ENCODE data around the gene PNMA6F.
"Not testable (repeated sequence)": the region's sequence is repeated elsewhere in the genome, so short reads cannot be mapped to it uniquely, and the experiment has no call there.

PNMA6F gene

DNA sequence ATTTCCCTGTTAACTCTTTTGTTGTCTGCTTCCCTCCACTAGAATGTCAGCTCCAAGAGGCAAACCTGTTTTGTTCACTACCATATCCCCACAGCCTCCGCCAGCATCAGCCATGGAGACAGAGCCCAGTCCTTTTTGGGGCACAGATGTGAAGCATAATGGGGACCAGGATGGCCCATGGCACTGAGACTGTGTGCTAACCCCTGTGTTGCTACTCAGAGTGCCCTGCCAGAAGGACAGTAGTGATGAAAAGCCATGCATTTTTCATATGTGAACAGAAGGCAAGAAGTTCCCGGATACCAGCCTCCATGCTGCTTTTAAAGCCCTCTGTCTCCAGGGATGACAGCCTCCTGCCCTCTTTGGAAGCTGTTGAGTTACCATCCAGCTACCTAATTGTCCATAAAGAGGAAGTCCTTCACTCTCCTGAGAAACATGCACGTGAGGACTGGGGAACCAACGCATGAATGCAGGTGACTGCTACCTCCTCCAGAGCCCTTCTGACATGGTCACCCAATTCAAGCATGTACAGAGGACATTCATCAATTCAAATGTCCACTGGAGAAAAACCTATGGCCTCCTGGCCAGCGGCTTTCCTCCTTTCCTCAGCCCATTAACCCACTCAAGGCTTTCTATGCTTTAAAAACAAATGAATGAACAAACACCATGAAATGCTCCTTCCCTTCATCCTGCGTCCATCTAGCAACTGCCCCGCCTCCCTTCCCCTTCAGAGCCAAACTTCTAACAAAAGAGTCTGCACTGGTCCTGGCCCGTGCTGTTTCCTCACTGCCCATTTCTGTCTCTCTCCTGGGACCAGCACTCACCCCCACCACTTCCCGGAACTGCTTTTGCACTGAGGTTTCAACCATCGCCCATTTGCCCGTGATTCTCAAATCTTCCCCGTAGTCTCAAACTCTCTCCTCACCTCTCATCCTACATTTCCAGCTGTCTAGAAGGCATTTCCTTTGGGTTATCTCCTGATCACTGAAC lies 18.0 kb downstream of the PNMA6F start:
- DNase-seq (ENCODE audit: low read depth in 3 of 3, low spot score in 1 of 3), result no peak

DNA sequence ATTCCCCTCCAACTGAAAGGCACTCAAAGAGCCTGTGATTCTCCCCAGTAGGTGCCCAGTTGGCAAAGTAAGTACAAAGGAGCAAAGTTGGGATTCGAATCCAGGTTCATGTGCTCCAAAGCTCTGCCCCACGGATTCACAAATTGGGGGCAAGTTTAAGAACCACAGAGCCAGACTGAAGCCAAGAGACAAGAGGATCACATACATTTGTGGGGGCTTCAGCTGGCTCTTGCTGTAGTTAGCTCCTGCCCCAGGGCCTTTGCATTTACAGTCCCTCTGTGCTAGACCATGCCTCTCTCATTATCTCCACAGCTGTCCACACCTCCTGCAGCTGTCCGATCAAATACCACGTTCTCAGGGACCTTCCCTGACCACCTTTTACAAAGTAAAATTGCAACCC lies 18.8 kb downstream of the PNMA6F start:
- no peak for DNase-seq (ENCODE audit: low read depth in 3 of 3, low spot score in 1 of 3)

DNA sequence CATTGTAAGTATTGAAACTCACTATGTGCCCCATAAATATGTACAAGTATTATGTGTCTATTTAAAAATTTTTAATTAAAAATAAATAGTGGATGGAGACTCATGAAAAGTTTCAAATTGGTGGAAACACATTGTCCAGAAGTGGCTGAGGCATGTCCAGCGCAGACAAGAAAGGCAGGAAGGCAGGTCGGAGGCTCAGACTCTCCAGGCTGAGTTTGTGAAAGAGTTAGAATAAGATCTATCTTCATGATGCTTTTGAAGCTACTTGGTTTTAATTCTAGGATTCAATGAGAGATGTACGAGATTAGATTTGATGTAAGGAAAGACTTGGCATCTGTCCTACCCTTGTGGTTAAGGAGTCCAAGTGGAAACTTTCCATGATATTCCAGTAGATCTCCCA lies 19.8 kb downstream of the PNMA6F start:
- DNase-seq (ENCODE audit: low read depth in 3 of 3, low spot score in 1 of 3), result no peak

DNA sequence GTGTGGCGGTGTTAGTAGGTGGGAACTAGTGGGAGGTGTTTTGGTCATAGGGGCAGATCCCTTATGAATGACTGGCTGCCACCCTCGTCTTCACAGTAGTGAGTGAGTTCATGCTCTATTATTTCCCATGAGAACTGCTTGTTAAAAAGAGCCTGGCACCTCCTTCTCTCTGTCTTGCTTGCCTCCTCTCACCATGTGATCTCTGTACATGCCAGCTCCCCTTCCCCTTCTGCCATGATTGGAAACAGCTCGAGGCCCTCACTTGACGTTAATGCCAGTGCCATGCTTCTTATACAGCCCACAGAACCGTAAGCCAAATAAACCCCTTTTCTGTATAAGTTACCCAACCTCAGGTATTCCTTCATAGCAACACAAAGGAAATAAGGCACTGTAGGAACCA lies 21.7 kb downstream of the PNMA6F start:
- DNase-seq (ENCODE audit: low read depth in 3 of 3, low spot score in 1 of 3), result no peak

DNA sequence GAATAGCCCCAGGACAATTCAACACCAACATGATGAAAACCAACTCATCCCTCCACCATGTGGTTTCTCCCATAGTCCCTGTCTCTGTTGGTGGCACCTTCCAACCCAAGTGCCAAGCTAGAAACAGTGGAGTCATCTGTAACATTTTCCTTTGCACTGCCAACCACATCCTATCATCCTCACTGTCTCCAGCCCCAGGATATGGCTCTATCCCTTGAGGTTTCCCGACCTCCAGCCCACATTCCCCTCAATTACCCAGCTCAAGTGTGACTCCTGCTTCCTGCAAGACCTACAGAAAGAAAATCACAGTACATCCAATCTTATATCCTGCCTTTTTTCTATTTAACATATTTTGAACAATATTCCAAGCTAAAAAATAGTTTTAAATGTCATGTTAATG lies 24.2 kb downstream of the PNMA6F start:
- DNase-seq (ENCODE audit: low read depth in 3 of 3, low spot score in 1 of 3), result no peak

DNA sequence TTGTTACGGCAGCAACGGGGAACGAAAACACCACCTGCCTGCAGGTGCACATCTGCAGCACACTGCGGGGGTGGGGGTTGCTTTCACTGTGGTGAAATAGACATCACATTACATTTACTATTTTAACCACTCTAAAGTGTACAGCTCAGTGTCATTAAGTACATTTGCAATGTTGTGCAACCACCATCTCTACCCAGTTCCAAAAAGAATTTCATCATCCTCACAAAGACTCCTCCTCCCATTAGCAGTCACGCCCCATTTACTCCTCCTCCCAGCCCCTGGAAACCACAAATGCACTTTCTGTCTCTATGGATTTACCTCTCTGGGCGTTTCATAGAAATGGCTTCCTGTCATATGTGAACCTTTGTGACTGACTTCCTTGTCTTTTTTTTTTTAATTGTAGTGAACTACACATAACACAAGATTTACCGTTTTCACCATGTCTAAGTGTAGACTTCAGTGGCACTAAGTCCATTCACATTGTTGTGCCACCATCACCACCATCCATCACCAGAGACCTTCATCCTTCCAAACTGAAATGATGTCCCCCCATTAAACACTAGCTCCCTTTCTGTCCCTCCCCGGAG lies 28.0 kb downstream of the PNMA6F start:
- DNase-seq (ENCODE audit: low read depth in 3 of 3, low spot score in 1 of 3), result not testable (repeated sequence)

DNA sequence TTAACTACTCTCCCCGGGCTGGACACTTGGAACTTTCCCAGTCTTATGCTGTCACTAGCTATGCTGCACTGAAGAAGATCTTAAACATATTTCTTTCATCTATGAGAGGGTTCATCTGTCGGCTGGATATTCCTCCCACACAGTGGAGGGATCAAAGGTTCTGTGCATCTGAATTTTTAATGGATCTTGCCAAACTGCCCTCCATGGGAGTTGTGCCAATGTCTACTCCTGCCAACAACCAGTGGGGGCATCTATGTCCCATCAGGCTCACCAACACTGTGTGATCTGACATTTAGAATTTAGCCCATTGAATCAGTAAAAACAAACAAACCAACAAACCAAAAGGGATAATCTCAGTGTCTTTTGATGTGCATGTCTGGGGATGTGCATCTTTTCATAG lies 32.8 kb downstream of the PNMA6F start:
- not testable (repeated sequence) for DNase-seq (ENCODE audit: low read depth in 3 of 3, low spot score in 1 of 3)

DNA sequence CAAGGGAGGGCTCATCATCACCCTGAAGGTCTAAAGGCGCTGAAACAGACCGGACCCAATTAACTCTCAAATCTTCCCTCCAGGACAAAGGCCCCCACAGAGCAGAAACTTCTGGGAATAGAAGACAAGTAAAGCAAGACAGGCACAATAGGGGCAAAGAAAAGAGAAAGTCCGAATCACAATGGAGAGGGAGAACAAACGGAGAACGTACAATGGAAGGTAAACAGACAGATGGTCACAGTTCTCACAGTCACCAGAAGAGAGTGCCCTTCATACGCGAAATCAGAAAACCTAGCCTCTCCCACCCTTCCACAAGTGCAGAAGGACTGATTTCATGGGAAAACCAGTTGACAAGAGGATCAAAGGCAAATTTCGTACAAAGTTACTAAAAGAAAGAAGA lies 35.9 kb downstream of the PNMA6F start:
- not testable (repeated sequence) for DNase-seq (ENCODE audit: low read depth in 3 of 3, low spot score in 1 of 3)

DNA sequence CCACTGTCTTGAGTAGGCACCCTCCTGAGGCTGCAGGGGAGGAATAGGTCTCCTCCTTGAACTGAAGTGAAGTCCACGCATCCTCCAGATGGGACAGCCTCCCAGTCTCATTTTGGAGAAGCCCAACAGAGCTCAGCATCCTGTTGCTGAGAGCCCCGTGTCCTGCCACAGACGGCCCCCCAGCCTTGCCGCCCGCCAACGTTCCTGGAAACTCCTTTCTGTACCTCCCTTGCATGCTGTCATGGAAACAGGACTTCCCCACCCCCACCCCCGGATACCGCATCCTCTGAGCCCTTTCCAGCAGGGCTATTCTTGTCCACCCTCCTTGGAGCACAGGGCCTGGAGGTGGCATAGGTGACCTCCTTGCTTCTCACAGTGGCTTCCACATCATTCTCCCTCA lies 37.6 kb downstream of the PNMA6F start:
- not testable (repeated sequence) for DNase-seq (ENCODE audit: low read depth in 3 of 3, low spot score in 1 of 3)

DNA sequence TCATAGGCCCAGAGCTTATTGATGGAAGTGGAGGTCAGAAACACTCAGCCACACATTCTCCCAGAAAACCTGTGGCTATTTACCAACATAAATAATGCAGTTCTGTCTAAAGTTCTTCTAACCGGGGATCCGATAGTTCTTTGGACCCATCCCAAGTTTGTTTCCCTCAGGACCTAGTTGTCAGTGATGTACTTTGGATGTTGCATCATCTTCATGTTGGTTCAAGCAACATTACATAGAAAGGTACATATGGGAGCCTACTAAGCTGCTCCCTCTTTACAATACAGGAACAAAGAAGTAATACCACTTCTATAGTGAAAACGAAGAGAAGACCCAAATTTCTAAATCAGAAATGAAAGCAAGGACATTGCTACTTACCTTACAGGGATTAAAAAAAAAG lies 39.8 kb downstream of the PNMA6F start:
- not testable (repeated sequence) for DNase-seq (ENCODE audit: low read depth in 3 of 3, low spot score in 1 of 3)

DNA sequence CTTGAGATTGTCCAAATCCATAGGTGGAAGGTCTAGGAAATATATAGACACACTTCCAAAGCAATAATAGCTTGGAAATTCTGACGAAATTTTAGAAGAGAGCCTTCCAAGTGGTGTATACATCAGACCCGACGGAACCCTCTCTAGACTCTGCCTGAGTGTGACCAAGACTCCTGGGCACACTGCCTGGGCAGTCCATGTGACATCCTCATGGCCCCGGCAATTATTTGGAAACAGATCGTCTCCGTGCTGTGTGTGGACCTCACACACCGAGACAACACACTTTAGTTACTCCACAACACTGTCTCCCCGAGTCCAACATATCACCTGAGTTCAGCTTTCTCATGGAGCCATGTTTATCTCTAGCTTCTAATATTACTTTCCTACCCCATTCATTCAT lies 42.3 kb downstream of the PNMA6F start:
- DNase-seq (ENCODE audit: low read depth in 3 of 3, low spot score in 1 of 3), result not testable (repeated sequence)

DNA sequence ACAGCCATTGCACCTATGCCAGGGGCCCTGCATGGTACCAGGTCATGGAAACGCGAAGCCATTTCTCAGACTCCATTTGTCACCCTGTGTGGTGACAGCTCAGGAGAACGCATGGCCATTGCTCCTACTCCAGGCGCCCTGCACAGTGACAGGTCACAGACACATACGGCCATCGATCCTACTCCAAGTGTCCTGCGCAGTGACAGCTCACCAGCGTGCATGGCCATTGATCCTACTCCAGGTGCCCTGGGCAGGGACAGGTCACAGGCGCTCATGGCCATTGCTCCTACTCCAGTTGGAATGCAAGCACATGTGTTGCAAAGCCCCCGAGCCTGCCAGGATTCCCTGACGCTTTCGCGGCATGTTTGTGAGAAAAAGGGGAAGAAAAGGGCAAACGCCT lies 45.5 kb downstream of the PNMA6F start:
- DNase-seq (ENCODE audit: low read depth in 3 of 3, low spot score in 1 of 3), result not testable (repeated sequence)

DNA sequence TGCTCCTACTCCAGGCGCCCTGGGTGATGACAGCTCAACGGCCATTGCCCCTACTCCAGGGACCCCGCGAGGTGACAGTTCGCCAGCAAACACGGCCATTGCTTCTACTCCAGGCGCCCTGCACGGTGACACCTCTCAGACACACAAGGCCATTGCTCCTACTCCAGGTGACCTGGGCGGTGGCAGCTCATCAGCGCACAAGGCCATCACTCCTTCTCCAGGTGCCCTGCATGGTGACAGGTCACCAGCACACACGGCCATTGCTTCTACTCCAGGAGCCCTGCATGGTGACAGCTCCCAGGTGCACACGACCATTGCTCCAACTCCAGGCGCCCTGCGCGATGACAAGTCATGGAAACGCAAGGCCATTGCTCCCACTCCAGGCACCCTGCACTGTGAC lies 46.1 kb downstream of the PNMA6F start:
- not testable (repeated sequence) for DNase-seq (ENCODE audit: low read depth in 3 of 3, low spot score in 1 of 3)

DNA sequence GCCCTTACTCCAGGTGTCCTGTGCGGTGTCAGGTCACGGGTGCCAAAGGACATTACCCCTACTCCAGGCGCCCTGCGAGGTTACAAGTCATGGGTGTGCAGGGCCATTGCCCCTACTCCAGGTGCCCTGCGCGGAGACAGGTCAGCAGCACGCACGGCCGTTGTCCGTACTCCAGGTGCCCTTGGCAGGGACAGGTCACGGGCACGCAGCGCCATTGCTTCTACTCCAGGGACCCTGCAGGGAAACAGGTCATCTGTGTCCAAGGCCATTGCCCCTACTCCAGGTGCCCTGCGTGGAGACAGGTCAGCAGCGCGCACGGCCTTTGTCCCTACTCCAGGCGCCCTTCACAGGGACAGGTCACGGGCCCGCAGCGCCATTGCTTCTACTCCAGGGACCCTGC lies 49.0 kb downstream of the PNMA6F start:
- not testable (repeated sequence) for DNase-seq (ENCODE audit: low read depth in 3 of 3, low spot score in 1 of 3)

DNA sequence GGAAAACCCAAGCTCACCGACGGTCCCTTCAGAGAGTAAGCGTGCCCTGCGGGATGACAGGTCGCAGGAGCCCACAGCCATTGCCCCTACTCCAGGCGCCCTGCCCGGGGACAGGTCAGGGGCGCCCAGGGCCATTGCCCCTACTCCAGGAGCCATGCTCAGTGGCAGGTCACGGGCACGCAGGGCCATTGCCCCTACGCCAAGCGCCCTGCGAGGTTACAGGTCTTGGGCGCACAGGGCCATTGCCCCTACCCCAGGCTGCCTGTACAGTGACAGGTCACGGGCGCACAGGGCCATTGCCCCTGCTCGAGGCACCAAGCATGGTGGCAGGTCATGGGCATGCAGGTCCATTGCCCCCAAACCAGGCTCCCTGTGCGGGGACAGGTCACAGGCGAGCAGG lies 49.5 kb downstream of the PNMA6F start:
- not testable (repeated sequence) for DNase-seq (ENCODE audit: low read depth in 3 of 3, low spot score in 1 of 3)

Measured in stimulated activated CD4-positive, alpha-beta T cell treated with anti-CD3 and anti-CD28 coated beads, TNF-alpha, amount 100 ng/mL, for 1 hour (primary cell).